KBM-7 (cell line): ENCODE results near the gene TUSC7.

Experiments
- DNase-seq: peaks from one replicate; pipeline ENCODE4 v3.0.0-alpha.2; 2015
- in situ Hi-C: fragments of 300-500 bp; cut with MboI; formaldehyde crosslinking; loops from 2 replicates; pipeline ENCODE4 v1.14.3; 2020; ENCODE audit warnings: low sequenced_read_pairs, low pct_unique_long_range_greater_than_20kb, mixed read lengths

TUSC7 gene

DNA sequence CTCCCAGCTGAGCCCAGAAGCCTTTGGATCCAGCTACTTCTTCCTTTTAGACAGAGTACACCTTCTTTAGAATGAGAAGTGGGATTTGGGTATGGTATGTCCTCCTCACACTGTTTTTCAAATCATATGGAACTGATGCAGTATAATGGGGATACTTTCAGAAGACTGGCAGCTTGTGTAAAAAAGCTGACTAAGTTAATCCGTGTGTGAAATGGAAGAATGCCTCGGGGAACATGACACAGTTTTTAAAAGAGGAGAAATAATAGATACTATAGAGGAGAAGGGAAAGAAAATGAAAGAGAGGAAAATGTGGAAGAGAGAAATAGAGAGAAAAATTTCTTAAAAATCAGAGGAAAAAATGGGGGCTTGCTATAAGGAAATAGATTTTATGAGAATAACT is 47.7 kb downstream of the TUSC7 start:
- DNase-seq, result no peak
- in situ Hi-C loops, result no loop called here

DNA sequence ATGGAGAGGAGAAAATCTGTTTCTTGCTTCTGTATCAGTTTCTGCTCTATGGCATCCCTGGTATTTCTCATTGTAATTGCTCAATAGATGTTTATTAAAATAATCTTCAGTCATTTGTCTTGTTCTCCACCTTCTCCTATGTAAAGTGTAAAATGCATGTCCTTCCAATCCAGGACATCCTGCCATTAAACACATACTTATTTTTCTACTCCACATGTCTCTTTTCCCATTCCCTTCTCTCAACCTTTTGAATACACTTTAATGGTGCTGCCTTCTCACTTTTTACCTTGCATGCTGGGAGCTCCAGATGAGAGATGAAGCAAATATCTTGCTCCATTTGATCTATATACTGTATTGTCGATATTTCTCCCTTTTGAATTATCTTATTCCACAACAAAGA is 49.7 kb downstream of the TUSC7 start:
- in situ Hi-C loops, result no loop called here
- DNase-seq, result no peak
